SK-N-SH (cell line): ENCODE measurements around the gene KNG1. TPM values are rescaled to one million over a fixed set of nuclear protein-coding genes. Genes with fewer than 3 reads are reported as not detected.

ENCODE experiments used
- CTCF ChIA-PET: fragments of 300-600, 350-600 bp; formaldehyde crosslinking; extraction: SDS; loops from one replicate; lab custom pipeline; 2021; lab: Yijun Ruan, JAX
- POLR2A ChIA-PET: fragments of 350-600 bp; sonication (Branson Sonifier 250); formaldehyde crosslinking; extraction: SDS; loops from one replicate; lab custom pipeline; 2020; ENCODE audit warnings: antibody characterized with exemption, inconsistent platforms; lab: Yijun Ruan, JAX
- DNase-seq: peaks from one replicate; pipeline ENCODE4 v3.0.0; 2012
- H2AFZ ChIP-seq: fragments of 200-600 bp; sonication (generic); 2 replicates; pipeline ENCODE4 v1.8.1; 2016; ENCODE audit warnings: antibody characterized with exemption, mild to moderate bottlenecking, low read depth
- H3F3A ChIP-seq: fragments of 200-600 bp; sonication (generic); replicated peaks from 2 replicates; pipeline ENCODE3; 2016; ENCODE audit warnings: antibody characterized with exemption, mild to moderate bottlenecking; ENCODE audit not compliant: insufficient read depth
- H3K27ac ChIP-seq, 2 experiments: fragments of 200-500 bp in 1 of 2; fragments of 200-600 bp in 1 of 2; sonication (Bioruptor generic) in 1 of 2; sonication (generic), shearing (Covaris generic) in 1 of 2; 2 replicates each; pipeline versions ENCODE4 v1.5.1 to v1.6.1; 2014 to 2016; ENCODE audit warnings: low read depth in 2 of 2, inconsistent platforms in 1 of 2, low read length in 1 of 2, mild to moderate bottlenecking in 1 of 2, mixed read lengths in 1 of 2
- H3K27me3 ChIP-seq: fragments of 200-600 bp; sonication (generic), shearing (Covaris generic); 2 replicates; pipeline ENCODE4 v1.6.1; 2016; ENCODE audit warnings: mixed run types; ENCODE audit not compliant: insufficient read depth
- H3K36me3 ChIP-seq, 2 experiments: fragments of 200-500 bp in 1 of 2; fragments of 200-600 bp in 1 of 2; sonication (Bioruptor generic) in 1 of 2; sonication (generic) in 1 of 2; replicated peaks in 1 of 2; 2 replicates each; pipeline versions ENCODE3 to v1.5.1; 2014 to 2016; ENCODE audit warnings: low read length in 1 of 2, mild to moderate bottlenecking in 1 of 2; ENCODE audit not compliant: insufficient read depth in 2 of 2, control insufficient read depth in 1 of 2
- H3K4me1 ChIP-seq, 2 experiments: fragments of 200-500 bp in 1 of 2; fragments of 200-600 bp in 1 of 2; sonication (Bioruptor generic) in 1 of 2; sonication (generic), shearing (Covaris generic) in 1 of 2; 2 replicates each; pipeline versions ENCODE4 v1.5.1 to v1.6.1; 2014 to 2016; ENCODE audit warnings: low read depth in 1 of 2, low read length in 1 of 2, mixed run types in 1 of 2; ENCODE audit not compliant: insufficient read depth in 2 of 2, control insufficient read depth in 1 of 2
- H3K4me2 ChIP-seq: fragments of 200-600 bp; sonication (generic), shearing (Covaris generic); 2 replicates; pipeline ENCODE4 v1.6.1; 2017; ENCODE audit warnings: mixed run types
- H3K4me3 ChIP-seq, 2 experiments: fragments of 200-500 bp in 1 of 2; fragments of 200-600 bp in 1 of 2; sonication (Bioruptor generic) in 1 of 2; sonication (generic), shearing (Covaris generic) in 1 of 2; 2 replicates each; pipeline versions ENCODE4 v1.5.1 to v1.8.1; 2014 to 2016; ENCODE audit warnings: low read depth in 2 of 2, inconsistent platforms in 1 of 2, low read length in 1 of 2, mild to moderate bottlenecking in 1 of 2, mixed read lengths in 1 of 2, moderate library complexity in 1 of 2
- H3K79me2 ChIP-seq: fragments of 200-600 bp; sonication (generic); 2 replicates; pipeline ENCODE4 v1.8.1; 2017; ENCODE audit warnings: mild to moderate bottlenecking; ENCODE audit not compliant: insufficient read depth
- H3K9ac ChIP-seq: fragments of 200-600 bp; sonication (generic); 2 replicates; pipeline ENCODE4 v1.6.1; 2017; ENCODE audit warnings: mixed run types
- H3K9me2 ChIP-seq: fragments of 200-600 bp; sonication (generic); 2 replicates; pipeline ENCODE4 v1.6.1; 2017; ENCODE audit warnings: mixed run types
- H3K9me3 ChIP-seq: fragments of 200-600 bp; sonication (generic); 2 replicates; pipeline ENCODE4 v1.6.1; 2017; ENCODE audit warnings: mixed run types, mild to moderate bottlenecking, moderate library complexity
- H4K20me1 ChIP-seq: fragments of 200-600 bp; sonication (generic); 2 replicates; pipeline ENCODE4 v1.6.1; 2017; ENCODE audit warnings: mild to moderate bottlenecking, mixed run types; ENCODE audit not compliant: insufficient read depth
- ELF1 ChIP-seq: IDR thresholded peaks from 2 replicates; pipeline ENCODE4 v1.4.0; 2012
- EP300 ChIP-seq, 2 experiments: IDR thresholded peaks; 2 replicates each; pipeline versions ENCODE4 v1.4.0 to v1.6.1; 2012; ENCODE audit warnings: borderline replicate concordance in 1 of 2, low read depth in 1 of 2, low read length in 1 of 2
- EZH2phosphoT487 ChIP-seq: fragments of 200-600 bp; sonication (generic); IDR thresholded peaks from 2 replicates; pipeline ENCODE4 v1.6.1; 2017; ENCODE audit warnings: low read depth, mixed run types, mild to moderate bottlenecking, antibody characterized with exemption, moderate library complexity, borderline replicate concordance
- FOXJ3 ChIP-seq: sonication (generic); formaldehyde crosslinking; IDR thresholded peaks from 2 replicates; pipeline ENCODE4 v1.5.1; 2020; ENCODE audit warnings: mild to moderate bottlenecking, missing genetic modification reagents
- GABPA ChIP-seq: IDR thresholded peaks from 2 replicates; pipeline ENCODE4 v1.4.0; 2012; ENCODE audit warnings: low read depth, mild to moderate bottlenecking
- GATA2 ChIP-seq: sonication (generic); formaldehyde crosslinking; IDR thresholded peaks from 2 replicates; pipeline ENCODE4 v1.5.0; 2020; ENCODE audit warnings: mild to moderate bottlenecking, missing genetic modification reagents
- MXI1 ChIP-seq: IDR thresholded peaks from 2 replicates; pipeline ENCODE4 v1.6.1; 2012; ENCODE audit warnings: mild to moderate bottlenecking, low read depth, low read length, improper control_type of control experiment
- NRF1 ChIP-seq: IDR thresholded peaks from 2 replicates; pipeline ENCODE4 v1.6.1; 2012; ENCODE audit warnings: low read depth, mild to moderate bottlenecking, low read length
- RAD21 ChIP-seq: IDR thresholded peaks from 2 replicates; pipeline ENCODE4 v1.6.1; 2012; ENCODE audit warnings: mild to moderate bottlenecking, low read length
- RXRA ChIP-seq: IDR thresholded peaks from 2 replicates; pipeline ENCODE4 v1.4.0; 2012; ENCODE audit warnings: low read depth, mild to moderate bottlenecking, borderline replicate concordance
- TAF1 ChIP-seq: IDR thresholded peaks from 2 replicates; pipeline ENCODE4 v1.6.1; 2012; ENCODE audit warnings: low read depth, mild to moderate bottlenecking, low read length, moderate library complexity, borderline replicate concordance
- TCF12 ChIP-seq: IDR thresholded peaks from 2 replicates; pipeline ENCODE4 v1.4.0; 2012
- WGBS: methylation state at CpG from one replicate; pipeline ENCODE4 v1.1.6; 2017; ENCODE audit warnings: low lambda C conversion rate; 5-methylcytosine and 5-hydroxymethylcytosine counted together
- polyA plus RNA-seq, 3 experiments: library from polyadenylated mRNA; depleted of rRNA; stranded (reverse); fragments of >200 nt; gene quantifications; 2 replicates each; pipeline ENCODE4 v1.2.3, GENCODE V29; 2012
- TF ChIP-seq, protein P1 (sequence below): IDR thresholded peaks from 2 replicates; pipeline ENCODE4 v1.4.0; 2012; ENCODE audit warnings: low read depth, borderline replicate concordance
- TF ChIP-seq, protein P2 (sequence below): IDR thresholded peaks from 2 replicates; pipeline ENCODE4; 2012
- TF ChIP-seq, protein P3 (sequence below): IDR thresholded peaks from 2 replicates; pipeline ENCODE4 v1.6.1; 2012; ENCODE audit warnings: mild to moderate bottlenecking, low read depth, low read length, moderate library complexity

The KNG1 gene
- polyA plus RNA-seq, 1 of the 3 experiments (the other 2 are of a cell fraction), result not detected

DNA sequence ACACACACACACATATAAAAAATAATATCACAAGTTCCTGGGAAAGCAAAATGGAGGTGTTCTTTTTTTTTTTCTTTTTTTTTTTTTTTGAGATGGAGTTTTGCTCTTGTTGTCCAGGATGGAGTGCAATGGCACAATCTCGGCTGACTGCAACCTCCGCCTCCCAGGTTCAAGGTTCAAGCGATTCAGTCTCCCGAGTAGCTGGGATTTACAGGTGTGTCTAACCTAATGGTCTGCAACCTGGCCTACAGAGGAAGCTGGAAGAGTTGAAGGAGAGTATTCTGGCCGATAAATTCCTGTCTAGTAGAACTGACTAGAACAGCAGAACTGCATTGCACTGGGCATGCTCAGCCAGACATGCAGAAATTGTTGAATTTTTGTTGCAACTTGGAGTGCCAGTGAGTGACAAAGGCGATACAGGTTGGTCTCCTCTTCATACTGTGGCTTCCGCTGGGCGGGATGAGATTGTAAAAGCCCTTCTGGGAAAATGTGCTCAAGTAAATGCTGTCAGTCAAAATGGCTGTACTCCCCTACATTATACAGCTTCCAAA, 43.8 kb downstream of the KNG1 start:
- H3K9me2 ChIP-seq, result no peaks in the 10 kb centered on the region
- CTCF ChIA-PET, result no interaction called here
- TF ChIP-seq EZH2phosphoT487, result no peak
- no peak for TF ChIP-seq NRF1
- TF ChIP-seq GABPA, result no peak
- no peak for TF ChIP-seq FOXJ3
- no peak for TF ChIP-seq ELF1
- no peaks in the 10 kb centered on the region for H3K79me2 ChIP-seq
- 81% methylated on average over 8 of the region's 8 CpGs for WGBS
- H3K27me3 ChIP-seq, result no peaks in the 10 kb centered on the region; the same call in 1 of the 2 replicates
- H3K4me1 ChIP-seq, result no peaks in the 10 kb centered on the region
- no peaks in the 10 kb centered on the region for H4K20me1 ChIP-seq
- no peak overlapping the region for H3K4me2 ChIP-seq
- no peak overlapping the region for H3K9ac ChIP-seq
- no peaks in the 10 kb centered on the region for H3K9me3 ChIP-seq
- no peaks in the 10 kb centered on the region for H3F3A ChIP-seq
- no peak overlapping the region for H3K27ac ChIP-seq
- DNase-seq, result no peak
- H3K4me3 ChIP-seq, result no peak overlapping the region
- H3K36me3 ChIP-seq, result no peaks in the 10 kb centered on the region
- H2AFZ ChIP-seq, result no peak overlapping the region
- POLR2A ChIA-PET, result no interaction called here

DNA sequence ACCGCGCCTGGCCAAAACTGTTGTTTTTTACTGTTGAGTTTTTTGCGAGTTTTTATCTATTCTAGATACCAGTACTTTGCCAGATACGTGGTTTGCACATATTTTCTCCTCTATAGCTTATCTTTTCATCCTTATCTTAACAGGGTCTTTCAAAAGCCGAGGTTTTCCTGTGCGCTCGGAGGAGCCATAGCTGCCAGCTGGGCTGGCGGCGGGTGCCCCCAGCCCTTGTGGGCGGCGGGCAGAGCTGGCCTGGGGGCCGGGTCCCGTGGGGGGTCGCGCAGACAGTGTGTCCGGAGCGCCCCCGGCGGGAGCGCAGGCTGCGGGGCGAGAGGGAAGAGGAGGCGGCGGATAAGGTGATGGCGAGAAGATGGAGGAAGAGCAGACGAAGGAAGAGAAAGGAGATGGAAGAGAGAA, 55.1 kb downstream of the KNG1 start:
- no peaks in the 10 kb centered on the region for H3K9me2 ChIP-seq
- CTCF ChIA-PET, result interaction anchor here (1.4 to 1.5 kb wide), 2 partner anchors 50 to 158 kb away, joined by 4 to 6 read pairs; no protein-coding TSS in a partner anchor
- 55% methylated on average over 26 of the region's 26 CpGs for WGBS
- no peak overlapping the region for H3K27ac ChIP-seq
- TF ChIP-seq EZH2phosphoT487 (no peak), RAD21 (no peak)
- H3K4me1 ChIP-seq, result no peaks in the 10 kb centered on the region
- H2AFZ ChIP-seq, result no peak overlapping the region
- H3K79me2 ChIP-seq, result no peaks in the 10 kb centered on the region
- no peaks in the 10 kb centered on the region for H3F3A ChIP-seq
- H4K20me1 ChIP-seq, result no peaks in the 10 kb centered on the region
- DNase-seq, result peak; percentile 52
- no peak overlapping the region for H3K9ac ChIP-seq
- peaks cover 6% of the 10 kb centered on the region; the same call in 1 of the 2 replicates for H3K27me3 ChIP-seq
- H3K4me2 ChIP-seq, result no peak overlapping the region
- H3K4me3 ChIP-seq, result no peak overlapping the region
- POLR2A ChIA-PET, result interaction anchor here (3.4 kb wide), 1 partner anchor 11 kb away, joined by 19 read pairs; the partner anchor contains the start of gene EIF4A2
- H3K9me3 ChIP-seq, result no peaks in the 10 kb centered on the region
- H3K36me3 ChIP-seq, result no peaks in the 10 kb centered on the region

DNA sequence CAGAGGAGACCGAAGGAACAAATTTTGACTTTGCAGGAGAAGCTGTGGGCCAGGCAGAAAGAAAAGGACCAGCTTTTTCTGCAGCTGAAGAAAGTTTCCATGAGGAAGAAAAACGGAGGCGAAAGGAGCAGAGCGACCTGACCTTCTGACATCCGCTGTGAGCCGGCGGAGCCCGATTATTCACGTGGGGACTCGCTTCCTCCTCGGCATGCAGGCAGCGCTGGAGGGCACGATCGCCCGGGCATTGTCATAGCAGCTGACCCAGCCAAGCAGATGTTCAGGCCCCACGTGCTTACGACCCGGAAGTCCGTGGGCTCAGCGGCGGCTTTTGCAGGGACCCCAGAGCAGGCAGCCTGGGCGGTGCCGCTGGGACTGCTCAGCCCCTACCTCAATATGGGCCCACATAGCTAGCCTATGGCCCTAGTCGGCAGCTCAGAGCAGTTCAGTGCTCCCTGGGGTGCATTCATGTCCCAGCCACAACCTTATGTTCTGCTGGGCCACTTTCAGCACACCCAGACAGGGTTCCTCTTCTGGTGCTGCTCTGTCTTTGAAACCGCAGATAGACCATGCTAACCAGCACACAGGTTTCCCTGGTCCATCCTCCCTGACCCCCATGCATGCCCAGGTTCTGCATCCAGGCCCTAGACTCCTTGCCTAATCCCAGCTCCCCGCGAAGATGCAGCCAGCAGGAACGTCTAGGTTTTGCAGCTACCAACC, 55.7 kb downstream of the KNG1 start:
- H2AFZ ChIP-seq, result no peak overlapping the region
- no peaks in the 10 kb centered on the region for H3K36me3 ChIP-seq
- H4K20me1 ChIP-seq, result no peaks in the 10 kb centered on the region
- H3K27ac ChIP-seq, result no peak overlapping the region
- no peak overlapping the region for H3K4me2 ChIP-seq
- no peak overlapping the region for H3K4me3 ChIP-seq
- H3K9me2 ChIP-seq, result no peaks in the 10 kb centered on the region
- ChIA-PET POLR2A (interaction anchor here (3.4 kb wide), 1 partner anchor 10 kb away, joined by 19 read pairs; the partner anchor contains the start of gene EIF4A2), CTCF (interaction anchor here (1.4 to 1.5 kb wide), 2 partner anchors 49 to 159 kb away, joined by 4 to 6 read pairs; no protein-coding TSS in a partner anchor)
- H3K4me1 ChIP-seq, result no peaks in the 10 kb centered on the region
- WGBS, result 89% methylated on average over 20 of the region's 28 CpGs
- peaks cover 6% of the 10 kb centered on the region; the same call in 1 of the 2 replicates for H3K27me3 ChIP-seq
- H3K79me2 ChIP-seq, result no peaks in the 10 kb centered on the region
- no peak overlapping the region for H3K9ac ChIP-seq
- no peaks in the 10 kb centered on the region for H3K9me3 ChIP-seq
- no peaks in the 10 kb centered on the region for H3F3A ChIP-seq
- peak; percentile 25 for DNase-seq
- TF ChIP-seq GATA2 (CRISPR knock-in tag) (no peak), ELF1 (no peak), MXI1 (no peak), RXRA (no peak), EP300 (IDR thresholded peaks at IDR 0.05; ENCODE audit: borderline replicate concordance in 1 of 2, low read depth in 1 of 2, low read length in 1 of 2) (no peak), FOXJ3 (no peak), TCF12 (no peak), TAF1 (no peak)
- TF ChIP-seq, protein P1, sequence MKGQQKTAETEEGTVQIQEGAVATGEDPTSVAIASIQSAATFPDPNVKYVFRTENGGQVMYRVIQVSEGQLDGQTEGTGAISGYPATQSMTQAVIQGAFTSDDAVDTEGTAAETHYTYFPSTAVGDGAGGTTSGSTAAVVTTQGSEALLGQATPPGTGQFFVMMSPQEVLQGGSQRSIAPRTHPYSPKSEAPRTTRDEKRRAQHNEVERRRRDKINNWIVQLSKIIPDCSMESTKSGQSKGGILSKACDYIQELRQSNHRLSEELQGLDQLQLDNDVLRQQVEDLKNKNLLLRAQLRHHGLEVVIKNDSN, result no peak
- TF ChIP-seq, protein P2, sequence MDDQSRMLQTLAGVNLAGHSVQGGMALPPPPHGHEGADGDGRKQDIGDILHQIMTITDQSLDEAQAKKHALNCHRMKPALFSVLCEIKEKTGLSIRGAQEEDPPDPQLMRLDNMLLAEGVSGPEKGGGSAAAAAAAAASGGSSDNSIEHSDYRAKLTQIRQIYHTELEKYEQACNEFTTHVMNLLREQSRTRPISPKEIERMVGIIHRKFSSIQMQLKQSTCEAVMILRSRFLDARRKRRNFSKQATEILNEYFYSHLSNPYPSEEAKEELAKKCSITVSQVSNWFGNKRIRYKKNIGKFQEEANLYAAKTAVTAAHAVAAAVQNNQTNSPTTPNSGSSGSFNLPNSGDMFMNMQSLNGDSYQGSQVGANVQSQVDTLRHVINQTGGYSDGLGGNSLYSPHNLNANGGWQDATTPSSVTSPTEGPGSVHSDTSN, result no peak
- TF ChIP-seq, protein P3, sequence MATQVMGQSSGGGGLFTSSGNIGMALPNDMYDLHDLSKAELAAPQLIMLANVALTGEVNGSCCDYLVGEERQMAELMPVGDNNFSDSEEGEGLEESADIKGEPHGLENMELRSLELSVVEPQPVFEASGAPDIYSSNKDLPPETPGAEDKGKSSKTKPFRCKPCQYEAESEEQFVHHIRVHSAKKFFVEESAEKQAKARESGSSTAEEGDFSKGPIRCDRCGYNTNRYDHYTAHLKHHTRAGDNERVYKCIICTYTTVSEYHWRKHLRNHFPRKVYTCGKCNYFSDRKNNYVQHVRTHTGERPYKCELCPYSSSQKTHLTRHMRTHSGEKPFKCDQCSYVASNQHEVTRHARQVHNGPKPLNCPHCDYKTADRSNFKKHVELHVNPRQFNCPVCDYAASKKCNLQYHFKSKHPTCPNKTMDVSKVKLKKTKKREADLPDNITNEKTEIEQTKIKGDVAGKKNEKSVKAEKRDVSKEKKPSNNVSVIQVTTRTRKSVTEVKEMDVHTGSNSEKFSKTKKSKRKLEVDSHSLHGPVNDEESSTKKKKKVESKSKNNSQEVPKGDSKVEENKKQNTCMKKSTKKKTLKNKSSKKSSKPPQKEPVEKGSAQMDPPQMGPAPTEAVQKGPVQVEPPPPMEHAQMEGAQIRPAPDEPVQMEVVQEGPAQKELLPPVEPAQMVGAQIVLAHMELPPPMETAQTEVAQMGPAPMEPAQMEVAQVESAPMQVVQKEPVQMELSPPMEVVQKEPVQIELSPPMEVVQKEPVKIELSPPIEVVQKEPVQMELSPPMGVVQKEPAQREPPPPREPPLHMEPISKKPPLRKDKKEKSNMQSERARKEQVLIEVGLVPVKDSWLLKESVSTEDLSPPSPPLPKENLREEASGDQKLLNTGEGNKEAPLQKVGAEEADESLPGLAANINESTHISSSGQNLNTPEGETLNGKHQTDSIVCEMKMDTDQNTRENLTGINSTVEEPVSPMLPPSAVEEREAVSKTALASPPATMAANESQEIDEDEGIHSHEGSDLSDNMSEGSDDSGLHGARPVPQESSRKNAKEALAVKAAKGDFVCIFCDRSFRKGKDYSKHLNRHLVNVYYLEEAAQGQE, result no peak
